ENCODE data around the gene NEURL3. TPM values are rescaled to one million over a fixed set of nuclear protein-coding genes. Genes with fewer than 3 reads are reported as not detected.

The NEURL3 gene
- total RNA-seq, 1 donor from 2014 or later: 1.7 TPM

GRCh38 chr2:96541398-96542152 is 36.4 kb upstream of the NEURL3 start:
- intact Hi-C loops (cut with micrococcal nuclease): no loop called here

GRCh38 chr2:96540136-96540535 is 35.0 kb upstream of the NEURL3 start:
- intact Hi-C loops (cut with micrococcal nuclease): no loop called here

GRCh38 chr2:96539215-96539920 is 34.2 kb upstream of the NEURL3 start:
- intact Hi-C loops (cut with micrococcal nuclease): loop anchor here (1.0 to 10.0 kb wide), 5 partner anchors 31 to 1123 kb away; partner anchors contain the start of genes ACTR1B, ANKRD36 and ANKRD39

- intact Hi-C loops (cut with micrococcal nuclease): loop anchor here (1.0 to 10.0 kb wide), 12 partner anchors 8 to 1124 kb away; partner anchors contain the start of genes ACTR1B, ANKRD36, ANKRD39 and SNRNP200
Measured at GRCh38 chr2:96538487-96539214, 33.5 kb upstream of the NEURL3 start.

GRCh38 chr2:96537734-96538486 is 32.8 kb upstream of the NEURL3 start:
- intact Hi-C loops (cut with micrococcal nuclease): loop anchor here (1.0 to 10.0 kb wide), 16 partner anchors 8 to 1124 kb away; partner anchors contain the start of genes ACTR1B, ANKRD36, ANKRD39 and CNNM3

GRCh38 chr2:96537066-96537733 is 32.0 kb upstream of the NEURL3 start:
- intact Hi-C loops (cut with micrococcal nuclease): loop anchor here (2.0 to 10.0 kb wide), 9 partner anchors 100 to 1125 kb away; partner anchors contain the start of genes ACTR1B, ANKRD36, ANKRD39 and CNNM3

GRCh38 chr2:96536445-96537065 is 31.4 kb upstream of the NEURL3 start, which contains the start of gene ARID5A:
TSS of gene ARID5A (plus strand) at chr2:96536752. CDS start at chr2:96536827, 75 bp downstream.
- intact Hi-C loops (cut with micrococcal nuclease): loop anchor here (1.0 to 10.0 kb wide), 12 partner anchors 8 to 1126 kb away; partner anchors contain the start of genes ACTR1B, ANKRD36, ANKRD39 and CIAO1

GRCh38 chr2:96535331-96535730 is 30.2 kb upstream of the NEURL3 start:
- intact Hi-C loops (cut with micrococcal nuclease): loop anchor here (5.0 to 10.0 kb wide), 3 partner anchors 322 to 1127 kb away; partner anchors contain the start of genes ACTR1B, ANKRD36 and ANKRD39

GRCh38 chr2:96534701-96535181 is 29.6 kb upstream of the NEURL3 start:
- intact Hi-C loops (cut with micrococcal nuclease): loop anchor here (5.0 to 10.0 kb wide), 3 partner anchors 323 to 1128 kb away; partner anchors contain the start of genes ACTR1B, ANKRD36 and ANKRD39

- intact Hi-C loops (cut with micrococcal nuclease): loop anchor here (10.0 kb wide), 1 partner anchor 581 kb away; the partner anchor contains the start of gene ANKRD36
Measured at GRCh38 chr2:96534141-96534540, 29.0 kb upstream of the NEURL3 start.

GRCh38 chr2:96533292-96534073 is 28.3 kb upstream of the NEURL3 start:
- intact Hi-C loops (cut with micrococcal nuclease): loop anchor here (10.0 kb wide), 1 partner anchor 581 kb away; the partner anchor contains the start of gene ANKRD36

GRCh38 chr2:96532641-96533291 is 27.6 kb upstream of the NEURL3 start:
- intact Hi-C loops (cut with micrococcal nuclease): loop anchor here (1.0 to 10.0 kb wide), 3 partner anchors 208 to 582 kb away; partner anchors contain the start of genes ANKRD36, LMAN2L and SNRNP200

GRCh38 chr2:96531872-96532505 is 26.8 kb upstream of the NEURL3 start:
- intact Hi-C loops (cut with micrococcal nuclease): loop anchor here (1.0 to 10.0 kb wide), 3 partner anchors 208 to 583 kb away; partner anchors contain the start of genes ANKRD36, LMAN2L and SNRNP200

- intact Hi-C loops (cut with micrococcal nuclease): loop anchor here (10.0 kb wide), 1 partner anchor 583 kb away; the partner anchor contains the start of gene ANKRD36
Measured at GRCh38 chr2:96531366-96531765, 26.2 kb upstream of the NEURL3 start.

- intact Hi-C loops (cut with micrococcal nuclease): loop anchor here (10.0 kb wide), 1 partner anchor 584 kb away; the partner anchor contains the start of gene ANKRD36
Measured at GRCh38 chr2:96530474-96531357, 25.6 kb upstream of the NEURL3 start.

GRCh38 chr2:96530144-96530430 is 24.9 kb upstream of the NEURL3 start:
- intact Hi-C loops (cut with micrococcal nuclease): loop anchor here (10.0 kb wide), 1 partner anchor 585 kb away; the partner anchor contains the start of gene ANKRD36

Measured in T-helper 1 cell treated with Interleukin-12 subunit alpha and Interleukin-12 subunit beta and Interleukin-4 antibody, amounts not matched to agents 30 ng/mL and 1 ng/mL, for 36 hours (primary cell).